ENCODE data around the gene OR9G4.
A peak's percentile ranks its signal among the peaks of the same experiment; 100 is the strongest.

The OR9G4 gene

DNA sequence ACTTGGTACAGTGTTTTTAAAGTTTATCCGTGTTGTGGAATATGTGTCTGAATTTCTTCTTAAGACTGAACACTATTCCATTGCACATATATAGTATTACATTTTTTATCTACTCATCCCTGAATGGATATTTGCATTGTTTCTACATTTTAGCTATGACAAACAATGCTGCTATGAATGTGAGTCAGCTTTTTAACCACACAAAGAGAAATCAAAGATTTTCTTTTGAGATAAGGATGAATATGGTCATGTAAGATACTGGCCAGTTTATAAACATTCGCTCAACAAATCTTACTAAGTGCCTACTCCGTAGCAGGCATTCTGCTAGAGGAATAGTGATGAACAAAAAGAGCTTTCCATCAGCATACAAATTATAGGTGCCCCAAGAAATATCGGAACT, 16.5 kb upstream of the OR9G4 start:
- Histone ChIP-seq H3K14ac (ENCODE audit: low read length) (no peak overlapping the region), H2BK12ac (ENCODE audit: low read length) (no peak overlapping the region), H3K9me3 (replicated peaks in 1 of 2; ENCODE audit: control insufficient read depth in 2 of 2, insufficient read depth in 1 of 2, low read depth in 1 of 2, low read length in 2 of 2) (no peaks in the 10 kb centered on the region), H2BK5ac (ENCODE audit: low read length) (no peak overlapping the region), H3K36me3 (replicated peaks in 1 of 2; ENCODE audit: control insufficient read depth in 2 of 2, insufficient read depth in 2 of 2, low read length in 2 of 2) (no peaks in the 10 kb centered on the region), H3K27ac (replicated peaks; ENCODE audit: low read length) (no peak overlapping the region), H3K4me2 (ENCODE audit: insufficient read depth, low read length, poor library complexity, severe bottlenecking) (no peak overlapping the region), H2AK5ac (ENCODE audit: low read depth, low read length) (no peak overlapping the region), H3K4me3 (ENCODE audit: low read length in 2 of 2) (no peak overlapping the region), H2BK120ac (ENCODE audit: low read depth, low read length) (no peak overlapping the region), H2BK15ac (ENCODE audit: low read length) (no peak overlapping the region), H4K8ac (ENCODE audit: low read depth, low read length) (no peak overlapping the region), H4K91ac (ENCODE audit: low read depth, low read length, poor library complexity) (no peak overlapping the region), H3K18ac (ENCODE audit: low read length) (no peak overlapping the region), H3K4me1 (ENCODE audit: control insufficient read depth in 2 of 2, insufficient read depth in 1 of 2, low read depth in 1 of 2, low read length in 2 of 2) (no peaks in the 10 kb centered on the region), H3K4ac (ENCODE audit: low read length) (no peak overlapping the region), H2AFZ (ENCODE audit: low read length) (no peak overlapping the region), H3K23ac (ENCODE audit: low read depth, low read length, poor library complexity) (no peak overlapping the region), H3K9ac (ENCODE audit: low read depth, low read length, poor library complexity) (no peak overlapping the region), H3K79me1 (ENCODE audit: low read depth, low read length) (no peaks in the 10 kb centered on the region), H3K27me3 (ENCODE audit: control insufficient read depth in 3 of 3, insufficient read depth in 3 of 3, low read depth in 1 of 3, low read length in 3 of 3) (no peaks in the 10 kb centered on the region)
- DNase-seq (ENCODE audit: low spot score) = no peak
- WGBS, 2 donors (ENCODE audit: extremely low coverage in 2 of 2, insufficient read length in 2 of 2, insufficient replicate concordance in 1 of 2) = no CpG with 5 or more reads among the region's 4 CpGs

DNA sequence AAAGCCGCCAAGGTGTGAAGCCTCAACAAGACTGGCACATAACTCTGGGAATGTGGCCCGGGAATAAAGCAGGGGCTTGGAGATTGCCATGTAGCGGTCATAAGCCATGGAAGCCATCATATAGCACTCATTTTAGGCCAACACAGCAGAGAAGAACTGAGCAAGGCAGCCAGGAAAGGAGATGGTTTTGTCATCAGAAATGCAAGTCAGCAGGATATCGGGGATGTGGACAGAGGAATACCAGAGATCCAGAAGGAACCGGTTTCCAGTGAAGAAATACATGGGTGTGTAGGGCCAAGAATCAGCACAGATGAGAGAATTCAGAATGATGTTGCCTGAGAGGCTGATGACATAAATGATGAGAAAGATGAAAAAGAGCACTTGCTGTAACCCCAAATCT, 3.0 kb upstream of the OR9G4 start:
- no peaks in the 10 kb centered on the region for H3K9me3 ChIP-seq (replicated peaks in 1 of 2; ENCODE audit: control insufficient read depth in 2 of 2, insufficient read depth in 1 of 2, low read depth in 1 of 2, low read length in 2 of 2)
- H2AFZ ChIP-seq (ENCODE audit: low read length) = no peak overlapping the region
- H3K27ac ChIP-seq (replicated peaks; ENCODE audit: low read length) = no peak overlapping the region
- H2BK12ac ChIP-seq (ENCODE audit: low read length) = no peak overlapping the region
- H3K23ac ChIP-seq (ENCODE audit: low read depth, low read length, poor library complexity) = no peak overlapping the region
- no CpG with 5 or more reads among the region's 5 CpGs for WGBS, 2 donors (ENCODE audit: extremely low coverage in 2 of 2, insufficient read length in 2 of 2, insufficient replicate concordance in 1 of 2)
- H3K4ac ChIP-seq (ENCODE audit: low read length) = no peak overlapping the region
- H3K4me2 ChIP-seq (ENCODE audit: insufficient read depth, low read length, poor library complexity, severe bottlenecking) = no peak overlapping the region
- no peak overlapping the region for H3K14ac ChIP-seq (ENCODE audit: low read length)
- H2AK5ac ChIP-seq (ENCODE audit: low read depth, low read length) = no peak overlapping the region
- H3K27me3 ChIP-seq (ENCODE audit: control insufficient read depth in 3 of 3, insufficient read depth in 3 of 3, low read depth in 1 of 3, low read length in 3 of 3) = no peaks in the 10 kb centered on the region
- no peak overlapping the region for H3K9ac ChIP-seq (ENCODE audit: low read depth, low read length, poor library complexity)
- DNase-seq (ENCODE audit: low spot score) = no peak
- peak overlapping the region; percentile 3 for H2BK5ac ChIP-seq (ENCODE audit: low read length)
- H3K79me1 ChIP-seq (ENCODE audit: low read depth, low read length) = no peaks in the 10 kb centered on the region
- H3K36me3 ChIP-seq (replicated peaks in 1 of 2; ENCODE audit: control insufficient read depth in 2 of 2, insufficient read depth in 2 of 2, low read length in 2 of 2) = no peaks in the 10 kb centered on the region
- H2BK15ac ChIP-seq (ENCODE audit: low read length) = no peak overlapping the region
- no peak overlapping the region for H4K91ac ChIP-seq (ENCODE audit: low read depth, low read length, poor library complexity)
- no peaks in the 10 kb centered on the region for H3K4me1 ChIP-seq (ENCODE audit: control insufficient read depth in 2 of 2, insufficient read depth in 1 of 2, low read depth in 1 of 2, low read length in 2 of 2)
- H4K8ac ChIP-seq (ENCODE audit: low read depth, low read length) = no peak overlapping the region
- no peak overlapping the region for H3K4me3 ChIP-seq (ENCODE audit: low read length in 2 of 2)
- no peak overlapping the region for H3K18ac ChIP-seq (ENCODE audit: low read length)
- no peak overlapping the region for H2BK120ac ChIP-seq (ENCODE audit: low read depth, low read length)

DNA sequence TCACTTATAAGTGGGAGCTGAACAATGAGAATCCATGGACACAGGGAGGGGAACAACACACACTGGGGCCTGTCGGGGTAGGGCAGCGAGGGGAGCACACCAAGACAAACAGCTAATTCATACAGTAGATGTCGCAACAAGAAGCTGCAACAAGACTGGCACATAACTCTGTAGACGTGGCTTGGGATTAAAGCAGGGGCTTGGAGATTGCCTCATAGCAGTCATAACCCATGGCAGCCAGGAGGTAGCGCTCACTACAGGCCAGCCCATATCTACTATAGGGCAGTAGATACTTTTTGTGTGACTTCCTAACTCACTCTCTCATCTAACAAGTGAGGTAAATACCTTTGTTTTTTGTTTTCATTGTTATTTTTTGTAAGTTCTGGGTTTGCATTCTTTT, 1.7 kb upstream of the OR9G4 start:
- H3K27me3 ChIP-seq (ENCODE audit: control insufficient read depth in 3 of 3, insufficient read depth in 3 of 3, low read depth in 1 of 3, low read length in 3 of 3) = no peaks in the 10 kb centered on the region
- no peak overlapping the region for H2BK15ac ChIP-seq (ENCODE audit: low read length)
- H4K8ac ChIP-seq (ENCODE audit: low read depth, low read length) = no peak overlapping the region
- no peaks in the 10 kb centered on the region for H3K36me3 ChIP-seq (replicated peaks in 1 of 2; ENCODE audit: control insufficient read depth in 2 of 2, insufficient read depth in 2 of 2, low read length in 2 of 2)
- no peak for DNase-seq (ENCODE audit: low spot score)
- no peak overlapping the region for H3K18ac ChIP-seq (ENCODE audit: low read length)
- no peaks in the 10 kb centered on the region for H3K9me3 ChIP-seq (replicated peaks in 1 of 2; ENCODE audit: control insufficient read depth in 2 of 2, insufficient read depth in 1 of 2, low read depth in 1 of 2, low read length in 2 of 2)
- no peak overlapping the region for H2BK5ac ChIP-seq (ENCODE audit: low read length)
- no peak overlapping the region for H3K14ac ChIP-seq (ENCODE audit: low read length)
- H3K4me3 ChIP-seq (ENCODE audit: low read length in 2 of 2) = no peak overlapping the region
- H2AFZ ChIP-seq (ENCODE audit: low read length) = no peak overlapping the region
- H3K9ac ChIP-seq (ENCODE audit: low read depth, low read length, poor library complexity) = no peak overlapping the region
- H3K79me1 ChIP-seq (ENCODE audit: low read depth, low read length) = no peaks in the 10 kb centered on the region
- H2BK120ac ChIP-seq (ENCODE audit: low read depth, low read length) = no peak overlapping the region
- WGBS, 2 donors (ENCODE audit: extremely low coverage in 2 of 2, insufficient read length in 2 of 2, insufficient replicate concordance in 1 of 2) = no CpG with 5 or more reads among the region's 5 CpGs
- no peak overlapping the region for H2AK5ac ChIP-seq (ENCODE audit: low read depth, low read length)
- H4K91ac ChIP-seq (ENCODE audit: low read depth, low read length, poor library complexity) = no peak overlapping the region
- H3K23ac ChIP-seq (ENCODE audit: low read depth, low read length, poor library complexity) = no peak overlapping the region
- no peak overlapping the region for H3K4me2 ChIP-seq (ENCODE audit: insufficient read depth, low read length, poor library complexity, severe bottlenecking)
- H3K27ac ChIP-seq (replicated peaks; ENCODE audit: low read length) = no peak overlapping the region
- H2BK12ac ChIP-seq (ENCODE audit: low read length) = no peak overlapping the region
- no peak overlapping the region for H3K4ac ChIP-seq (ENCODE audit: low read length)
- no peaks in the 10 kb centered on the region for H3K4me1 ChIP-seq (ENCODE audit: control insufficient read depth in 2 of 2, insufficient read depth in 1 of 2, low read depth in 1 of 2, low read length in 2 of 2)

DNA sequence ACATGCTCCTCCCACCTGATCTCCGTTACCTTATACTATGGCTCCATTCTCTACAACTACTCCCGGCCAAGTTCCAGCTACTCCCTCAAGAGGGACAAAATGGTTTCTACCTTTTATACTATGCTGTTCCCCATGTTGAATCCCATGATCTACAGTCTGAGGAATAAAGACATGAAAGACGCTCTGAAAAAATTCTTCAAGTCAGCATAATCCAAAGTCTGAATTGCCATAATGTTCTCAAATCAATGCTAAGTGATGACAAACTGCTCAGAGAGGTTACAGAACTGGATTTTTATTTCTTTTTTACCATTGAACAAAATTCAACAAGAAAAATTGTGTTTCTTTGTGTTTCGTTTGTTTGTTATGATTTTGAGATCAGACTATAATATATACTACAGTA, 7.6 kb downstream of the OR9G4 start:
- peaks cover 0 to 2% of the 10 kb centered on the region in 2 donors for H3K9me3 ChIP-seq (replicated peaks in 1 of 2; ENCODE audit: control insufficient read depth in 2 of 2, insufficient read depth in 1 of 2, low read depth in 1 of 2, low read length in 2 of 2)
- WGBS, 2 donors (ENCODE audit: extremely low coverage in 2 of 2, insufficient read length in 2 of 2, insufficient replicate concordance in 1 of 2) = no CpG with 5 or more reads among the region's 4 CpGs
- H3K27me3 ChIP-seq (ENCODE audit: control insufficient read depth in 3 of 3, insufficient read depth in 3 of 3, low read depth in 1 of 3, low read length in 3 of 3) = no peaks in the 10 kb centered on the region
- no peak overlapping the region for H4K91ac ChIP-seq (ENCODE audit: low read depth, low read length, poor library complexity)
- H3K14ac ChIP-seq (ENCODE audit: low read length) = no peak overlapping the region
- no peak overlapping the region for H2BK5ac ChIP-seq (ENCODE audit: low read length)
- H3K4me1 ChIP-seq (ENCODE audit: control insufficient read depth in 2 of 2, insufficient read depth in 1 of 2, low read depth in 1 of 2, low read length in 2 of 2) = no peaks in the 10 kb centered on the region
- no peak overlapping the region for H3K4ac ChIP-seq (ENCODE audit: low read length)
- H2BK15ac ChIP-seq (ENCODE audit: low read length) = no peak overlapping the region
- H3K79me1 ChIP-seq (ENCODE audit: low read depth, low read length) = no peaks in the 10 kb centered on the region
- no peak overlapping the region for H2BK120ac ChIP-seq (ENCODE audit: low read depth, low read length)
- H3K9ac ChIP-seq (ENCODE audit: low read depth, low read length, poor library complexity) = no peak overlapping the region
- no peaks in the 10 kb centered on the region for H3K36me3 ChIP-seq (replicated peaks in 1 of 2; ENCODE audit: control insufficient read depth in 2 of 2, insufficient read depth in 2 of 2, low read length in 2 of 2)
- H3K4me2 ChIP-seq (ENCODE audit: insufficient read depth, low read length, poor library complexity, severe bottlenecking) = no peak overlapping the region
- no peak for DNase-seq (ENCODE audit: low spot score)
- H3K18ac ChIP-seq (ENCODE audit: low read length) = no peak overlapping the region
- no peak overlapping the region for H4K8ac ChIP-seq (ENCODE audit: low read depth, low read length)
- no peak overlapping the region for H3K27ac ChIP-seq (replicated peaks; ENCODE audit: low read length)
- H2BK12ac ChIP-seq (ENCODE audit: low read length) = no peak overlapping the region
- no peak overlapping the region for H3K23ac ChIP-seq (ENCODE audit: low read depth, low read length, poor library complexity)
- H2AK5ac ChIP-seq (ENCODE audit: low read depth, low read length) = no peak overlapping the region
- no peak overlapping the region for H3K4me3 ChIP-seq (ENCODE audit: low read length in 2 of 2)
- no peak overlapping the region for H2AFZ ChIP-seq (ENCODE audit: low read length)

Data from neuronal stem cell (in vitro differentiated cells).